Endothelial cell of umbilical vein (primary cell): ENCODE measurements around the gene ATG5. TPM values are rescaled to one million over a fixed set of nuclear protein-coding genes. Genes with fewer than 3 reads are reported as not detected.
A peak's percentile ranks its signal among the peaks of the same experiment; 100 is the strongest.

Source experiments
- BruUV-seq: library from RNA; stranded (reverse); fragments of 400-500 nt; replicated peaks from 2 replicates; lab custom pipeline; 2021; lab: Mats Ljungman, UMichigan
- CTCF ChIA-PET: fragments of 300-600, 350-600 bp; sonication (Branson Sonifier 250); formaldehyde crosslinking; loops from one replicate; lab custom pipeline; 2021; ENCODE audit warnings: antibody characterized with exemption, inconsistent platforms; lab: Charles Lee
- POLR2A ChIA-PET: fragments of 300-600, 350-600 bp; sonication (Branson Sonifier 250); formaldehyde crosslinking; loops from one replicate; lab custom pipeline; 2021; ENCODE audit warnings: antibody characterized with exemption, inconsistent platforms; lab: Charles Lee
- DNase-seq: peaks from one replicate; pipeline ENCODE4 v3.0.0-alpha.2; 2011; ENCODE audit warnings: low read depth, low spot score
- FAIRE-seq: peaks from 2 replicates; lab custom pipeline; 2011; peaks lifted over from hg19 to GRCh38; lab: Jason Lieb, UNC
- H2AFZ ChIP-seq: 2 replicates; pipeline ENCODE4 v1.6.0; 2012; ENCODE audit warnings: low read depth, low read length, control low read depth, inconsistent platforms
- H3K27ac ChIP-seq: 2 replicates; pipeline ENCODE4 v1.5.1; 2011; ENCODE audit warnings: low read depth, mild to moderate bottlenecking, control low read depth, low read length, moderate library complexity; ENCODE audit not compliant: insufficient read depth
- H3K27me3 ChIP-seq, 2 experiments: 2 replicates each; pipeline versions ENCODE4 v1.6.0 to v1.6.1; 2011; ENCODE audit warnings: low read length in 2 of 2, mixed read lengths in 1 of 2; ENCODE audit not compliant: control insufficient read depth in 2 of 2, insufficient read depth in 2 of 2
- H3K36me3 ChIP-seq, 2 experiments: 2 replicates in 1 of 2; 3 replicates in 1 of 2; pipeline ENCODE4 v1.5.1; 2011; ENCODE audit warnings: low read length in 2 of 2, mild to moderate bottlenecking in 1 of 2, moderate library complexity in 1 of 2; ENCODE audit not compliant: control insufficient read depth in 2 of 2, insufficient read depth in 2 of 2; ENCODE audit errors: extremely low read depth in 1 of 2
- H3K4me1 ChIP-seq: 3 replicates; pipeline ENCODE4 v1.5.1; 2011; ENCODE audit warnings: mild to moderate bottlenecking, low read length; ENCODE audit not compliant: control insufficient read depth, insufficient read depth; ENCODE audit errors: extremely low read depth
- H3K4me2 ChIP-seq: 2 replicates; pipeline ENCODE4 v1.6.1; 2011; ENCODE audit warnings: low read length, control low read depth, mixed read lengths; ENCODE audit not compliant: insufficient read depth
- H3K4me3 ChIP-seq, 3 experiments: fragments of 200-600 bp in 1 of 3; sonication (generic), shearing (Covaris generic) in 1 of 3; replicated peaks in 1 of 3; 2 replicates each; pipeline ENCODE4 v1.5.1; 2011 to 2016; ENCODE audit warnings: control low read depth in 3 of 3, low read length in 3 of 3, mild to moderate bottlenecking in 2 of 3, inconsistent platforms in 1 of 3, low read depth in 1 of 3, moderate library complexity in 1 of 3; ENCODE audit not compliant: insufficient read depth in 1 of 3
- H3K79me2 ChIP-seq: 2 replicates; pipeline ENCODE4 v1.6.0; 2012; ENCODE audit warnings: low read length, inconsistent platforms; ENCODE audit not compliant: control insufficient read depth, insufficient read depth
- H3K9ac ChIP-seq: replicated peaks from 2 replicates; pipeline ENCODE3; 2011; ENCODE audit warnings: low read length, control low read depth; ENCODE audit not compliant: insufficient read depth; ENCODE audit errors: extremely low read depth
- H3K9me1 ChIP-seq: replicated peaks from 3 replicates; pipeline ENCODE4 v1.6.0; 2011; ENCODE audit warnings: mild to moderate bottlenecking, low read length; ENCODE audit not compliant: control insufficient read depth, insufficient read depth; ENCODE audit errors: extremely low read depth
- H3K9me3 ChIP-seq: replicated peaks from 2 replicates; pipeline ENCODE4 v1.5.1; 2012; ENCODE audit warnings: low read length, inconsistent platforms; ENCODE audit not compliant: control insufficient read depth, insufficient read depth
- H4K20me1 ChIP-seq: replicated peaks from 2 replicates; pipeline ENCODE3; 2011; ENCODE audit warnings: mild to moderate bottlenecking, low read length; ENCODE audit not compliant: control insufficient read depth, insufficient read depth; ENCODE audit errors: extremely low read depth
- CTCF ChIP-seq, 2 donors: IDR thresholded peaks; 1 replicate in 1 of 2; 2 replicates in 1 of 2; pipeline ENCODE4 v1.5.1; 2011; ENCODE audit warnings: low read length in 2 of 2, mild to moderate bottlenecking in 2 of 2, moderate library complexity in 2 of 2, control low read depth in 1 of 2, inconsistent platforms in 1 of 2, low read depth in 1 of 2; ENCODE audit not compliant: insufficient read depth in 1 of 2; ENCODE audit errors: extremely low read depth in 1 of 2
- GATA2 ChIP-seq: IDR thresholded peaks from 2 replicates; pipeline ENCODE4 v1.7.0; 2011; ENCODE audit warnings: low read depth, mild to moderate bottlenecking, moderate library complexity, mixed read lengths, low read length; ENCODE audit not compliant: insufficient read length, insufficient read depth
- JUN ChIP-seq: IDR thresholded peaks from 2 replicates; pipeline ENCODE4 v1.6.1; 2011; ENCODE audit warnings: borderline replicate concordance, low read depth; ENCODE audit not compliant: insufficient read length, insufficient read depth
- MAX ChIP-seq: IDR thresholded peaks from 2 replicates; pipeline ENCODE4 v1.6.1; 2011; ENCODE audit not compliant: insufficient read depth, insufficient read length
- POLR2AphosphoS5 ChIP-seq: IDR thresholded peaks from 2 replicates; pipeline ENCODE4 v1.6.1; 2012; ENCODE audit warnings: low read depth, mild to moderate bottlenecking, control low read depth, low read length, moderate library complexity; ENCODE audit not compliant: insufficient read depth
- dilution Hi-C: fragments of 300-500 bp; cut with MboI; formaldehyde crosslinking; loops from one replicate; pipeline ENCODE4 v1.15.0; 2019; ENCODE audit warnings: low sequenced_read_pairs; ENCODE audit not compliant: extremely low pct_ligation_motif_present
- intact Hi-C: fragments of 100-400 bp; cut with micrococcal nuclease; formaldehyde crosslinking; loops from one replicate; pipeline ENCODE4 v1.10.0; 2022
- polyA plus RNA-seq, 4 experiments: library from polyadenylated mRNA; depleted of rRNA in 3 of 4; stranded (reverse) in 3 of 4; unstranded in 1 of 4; fragments of >200 nt; gene quantifications; 2 replicates each; pipeline versions ENCODE4 v1.2.1 to v1.2.3, GENCODE V29; 2011 to 2012; ENCODE audit warnings: missing spikeins in 1 of 4
- total RNA-seq: library from RNA; stranded (reverse); gene quantifications from 2 replicates; pipeline ENCODE4 v1.2.3, GENCODE V29; 2021

The ATG5 gene
- total and polyA plus RNA-seq, 2 donors (not counting 3 experiments of a cell fraction or from before 2014, with no cell fraction given), result 14.1 to 32.8 TPM

GRCh38 chr6:106223300-106223930 is 102.1 kb downstream of the ATG5 start:
- Histone ChIP-seq H3K79me2 (peaks cover 5% of the 10 kb centered on the region), H4K20me1 (no peaks in the 10 kb centered on the region), H3K36me3 (no peaks in the 10 kb centered on the region), H3K4me1 (no peaks in the 10 kb centered on the region), H3K9ac (no peak overlapping the region), H3K4me3 (no peak overlapping the region), H2AFZ (no peak overlapping the region), H3K9me3 (no peaks in the 10 kb centered on the region), H3K27me3 (no peaks in the 10 kb centered on the region), H3K9me1 (no peaks in the 10 kb centered on the region), H3K27ac (no peak overlapping the region), H3K4me2 (no peak overlapping the region)
- ChIA-PET CTCF (interaction anchor here (0.6 to 5.6 kb wide), 40 partner anchors 10 to 820 kb away, joined by 3 to 85 read pairs (median 4); partner anchors contain the start of gene PREP), POLR2A (no interaction called here)
- DNase-seq (peak; percentile 75), FAIRE-seq (peak; percentile 33)
- TF ChIP-seq JUN (no peak), MAX (no peak), POLR2AphosphoS5 (no peak), CTCF (IDR thresholded peaks at IDR 0.05; ENCODE audit: extremely low read depth in 1 of 2, insufficient read depth in 1 of 2, low read depth in 1 of 2, low read length in 2 of 2) (peak; percentile 26 to 38), GATA2 (no peak)
- dilution Hi-C loops, result no loop called here
- intact Hi-C loops, result loop anchor here (1.0 to 2.0 kb wide), 4 partner anchors 78 to 791 kb away; no protein-coding TSS in a partner anchor
- no TSS peak for BruUV-seq
